Spleen (tissue), 11 donors: Measurements from ENCODE around the gene PLTP. TPM values are rescaled to one million over a fixed set of nuclear protein-coding genes. Genes with fewer than 3 reads are reported as not detected.
"Not testable (repeated sequence)": the region's sequence is repeated elsewhere in the genome, so short reads cannot be mapped to it uniquely, and the experiment has no call there.

Experiments used
- DNase-seq: peaks from one replicate; pipeline ENCODE4 v3.0.0-alpha.2; 2020
- H3K27ac ChIP-seq, 8 donors: fragments of 200-600 bp; sonication (generic) in 7 of 8; 1 replicate in 4 of 8; 2 replicates in 4 of 8; pipeline versions ENCODE4 v1.5.0 to v1.8.0; 2016 to 2021; ENCODE audit warnings: inconsistent platforms in 4 of 8, mild to moderate bottlenecking in 4 of 8, moderate library complexity in 1 of 8
- H3K27me3 ChIP-seq, 7 donors: fragments of 200-600 bp; sonication (generic) in 6 of 7; replicated peaks in 1 of 7; 1 replicate in 4 of 7; 2 replicates in 3 of 7; pipeline versions ENCODE4 v1.5.0 to v1.8.0; 2016 to 2021; ENCODE audit warnings: inconsistent platforms in 3 of 7, mild to moderate bottlenecking in 1 of 7
- H3K36me3 ChIP-seq, 6 donors: fragments of 200-600 bp; sonication (generic) in 5 of 6; 1 replicate in 4 of 6; 2 replicates in 2 of 6; pipeline versions ENCODE4 v1.5.0 to v1.8.0; 2016 to 2021; ENCODE audit warnings: inconsistent platforms in 2 of 6
- H3K4me1 ChIP-seq, 6 donors: fragments of 200-600 bp; sonication (generic) in 5 of 6; 1 replicate in 3 of 6; 2 replicates in 3 of 6; pipeline versions ENCODE4 v1.5.0 to v1.8.0; 2016 to 2021; ENCODE audit warnings: inconsistent platforms in 3 of 6
- H3K4me3 ChIP-seq, 8 donors: fragments of 200-600 bp; sonication (generic) in 7 of 8; 1 replicate in 4 of 8; 2 replicates in 4 of 8; pipeline versions ENCODE4 v1.5.0 to v1.8.0; 2016 to 2021; ENCODE audit warnings: inconsistent platforms in 4 of 8, mild to moderate bottlenecking in 4 of 8, moderate library complexity in 2 of 8
- H3K9me3 ChIP-seq, 8 donors: fragments of 200-600 bp; sonication (generic) in 7 of 8; 1 replicate in 4 of 8; 2 replicates in 4 of 8; pipeline versions ENCODE4 v1.5.0 to v1.8.0; 2016 to 2021; ENCODE audit warnings: inconsistent platforms in 4 of 8
- POLR2A ChIP-seq, 3 donors: fragments of 450-650 bp; IDR thresholded peaks; one replicate each; pipeline ENCODE4 v1.5.1; 2017; ENCODE audit warnings: antibody characterized with exemption in 3 of 3, mild to moderate bottlenecking in 1 of 3
- POLR2AphosphoS5 ChIP-seq, 3 donors: sonication (generic); formaldehyde crosslinking; IDR thresholded peaks; one replicate each; pipeline ENCODE4 v1.5.1; 2017; ENCODE audit warnings: antibody characterized with exemption in 3 of 3
- WGBS, 5 donors: extraction: QIAGEN DNeasy Blood & Tissue Kit in 3 of 5; methylation state at CpG; one replicate each; pipeline versions ENCODE4 v1.1.5 to v1.1.7; 2013 to 2018; 5-methylcytosine and 5-hydroxymethylcytosine counted together
- intact Hi-C: fragments of 100-400 bp; cut with DNase I; formaldehyde crosslinking; loops from one replicate; pipeline ENCODE4 v1.15.0; 2023; ENCODE audit warnings: low total_unique reads
- polyA plus RNA-seq, 3 donors: library from polyadenylated mRNA; stranded (reverse); fragments of 200-250 nt; gene quantifications; one replicate each; pipeline ENCODE4 v1.2.1, GENCODE V29; 2013
- total RNA-seq, 7 donors: library from RNA; depleted of rRNA in 3 of 7; stranded (reverse); fragments of >200 nt in 3 of 7; fragmentation: NEBNext Ultra II Directional in 4 of 7; extraction: Animal tissue kit (Norgen Biotek cat#: 25700) in 4 of 7; gene quantifications; one replicate each; pipeline versions ENCODE4 v1.1.0 to v1.2.1, GENCODE V29; 2016 to 2021
- TF ChIP-seq, protein P1 (sequence below), 11 experiments: fragments of 200-600 bp in 7 of 11; fragments of 450-650 bp in 4 of 11; sonication (generic) in 4 of 11; IDR thresholded peaks in 8 of 11; conservative IDR thresholded peaks in 3 of 11; 1 replicate in 7 of 11; 2 replicates in 4 of 11; pipeline versions ENCODE4 v1.4.0 to v1.8.0; 2016 to 2021; ENCODE audit warnings: antibody characterized with exemption in 11 of 11, inconsistent platforms in 4 of 11, mild to moderate bottlenecking in 1 of 11
- donor health status: healthy with polysubstance abuse.
- donor health status: DM: no; HTN: no; CAD: no; lungs with moderate emphysema.
- donor health status: DM: no; HTN: no; CAD: no.
- donor health status: Bipolar disorder and iron deficiency.
- donor health status: healthy.
- donor health status: DM: no; HTN: no; CAD: no.
- donor health status: DM: yes; HTN: yes; CAD: no.

Gene PLTP
- total and polyA plus RNA-seq, 10 donors = 7.5 to 430 (median 40.7) TPM

DNA sequence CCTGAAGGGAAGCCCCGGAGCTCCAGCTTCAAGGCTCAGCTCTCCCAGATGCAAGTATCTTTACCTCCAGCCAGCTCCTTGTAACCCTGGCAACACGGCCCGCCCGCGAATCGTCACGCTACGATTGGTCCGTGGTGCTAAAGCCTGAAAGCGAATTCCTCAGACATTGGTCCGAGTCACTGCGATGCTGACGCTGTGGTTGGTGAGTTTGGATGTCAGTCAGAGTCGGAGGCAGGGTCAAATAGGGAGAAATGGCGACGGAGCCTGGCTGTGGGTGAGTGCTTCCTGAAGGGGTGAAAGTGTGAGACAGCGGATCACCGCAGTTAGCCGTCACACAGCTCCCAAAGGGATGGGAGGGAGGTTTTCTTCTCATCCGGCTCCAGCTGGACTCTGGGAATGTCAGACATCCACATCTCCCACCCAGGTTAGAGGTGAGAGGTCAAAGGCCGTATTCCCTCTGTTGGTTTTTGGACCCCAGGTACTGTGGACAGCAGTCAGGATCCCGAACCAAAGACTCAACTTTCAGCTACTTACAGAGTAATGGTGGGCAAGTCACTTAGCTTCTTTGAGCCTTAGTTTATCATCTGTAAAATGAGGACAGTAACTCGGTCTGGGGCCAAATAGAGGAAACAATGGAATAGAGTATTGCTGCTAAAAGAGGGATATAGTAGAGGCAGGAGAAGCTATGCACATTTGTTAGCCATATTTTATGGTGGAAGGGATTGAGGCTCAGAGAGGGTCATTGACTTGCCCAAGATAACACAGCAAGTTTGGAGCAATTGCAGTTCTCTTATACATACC, 30.8 kb downstream of the PLTP start, which contains the start of gene ZSWIM1:
TSS of gene ZSWIM1 (plus strand) at position 240 of the 801 bp plus-strand sequence. CDS start 1,366 bp downstream, outside the sequence.
- peaks cover 0 to 67% (median 36%) of the 10 kb centered on the region in 6 donors for H3K36me3 ChIP-seq
- intact Hi-C loops = loop anchor here (10.0 kb wide), 1 partner anchor 86 kb away; the partner anchor contains the start of genes DNTTIP1 and WFDC3
- H3K27me3 ChIP-seq = no peaks in the 10 kb centered on the region
- peak; percentile 67 to 93 (median 87) for TF ChIP-seq POLR2AphosphoS5 (IDR thresholded peaks at IDR 0.05)
- TF ChIP-seq POLR2A (IDR thresholded peaks at IDR 0.05) = no peak
- TF ChIP-seq, protein P1, sequence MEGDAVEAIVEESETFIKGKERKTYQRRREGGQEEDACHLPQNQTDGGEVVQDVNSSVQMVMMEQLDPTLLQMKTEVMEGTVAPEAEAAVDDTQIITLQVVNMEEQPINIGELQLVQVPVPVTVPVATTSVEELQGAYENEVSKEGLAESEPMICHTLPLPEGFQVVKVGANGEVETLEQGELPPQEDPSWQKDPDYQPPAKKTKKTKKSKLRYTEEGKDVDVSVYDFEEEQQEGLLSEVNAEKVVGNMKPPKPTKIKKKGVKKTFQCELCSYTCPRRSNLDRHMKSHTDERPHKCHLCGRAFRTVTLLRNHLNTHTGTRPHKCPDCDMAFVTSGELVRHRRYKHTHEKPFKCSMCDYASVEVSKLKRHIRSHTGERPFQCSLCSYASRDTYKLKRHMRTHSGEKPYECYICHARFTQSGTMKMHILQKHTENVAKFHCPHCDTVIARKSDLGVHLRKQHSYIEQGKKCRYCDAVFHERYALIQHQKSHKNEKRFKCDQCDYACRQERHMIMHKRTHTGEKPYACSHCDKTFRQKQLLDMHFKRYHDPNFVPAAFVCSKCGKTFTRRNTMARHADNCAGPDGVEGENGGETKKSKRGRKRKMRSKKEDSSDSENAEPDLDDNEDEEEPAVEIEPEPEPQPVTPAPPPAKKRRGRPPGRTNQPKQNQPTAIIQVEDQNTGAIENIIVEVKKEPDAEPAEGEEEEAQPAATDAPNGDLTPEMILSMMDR (IDR thresholded peaks at IDR 0.05 in 8 of 11, conservative IDR thresholded peaks at IDR 0.05 in 3 of 11) = peak in 2 of 11 experiments; percentile 14 to 20
- WGBS, 5 donors = 0 to 1% (median 1%) methylated on average over 22 to 23 of the region's 23 CpGs
- H3K4me1 ChIP-seq = peaks cover 28 to 58% (median 47%) of the 10 kb centered on the region in 6 donors
- peak within 1 kb of the TSS; percentile 45 to 83 (median 54) for H3K4me3 ChIP-seq
- DNase-seq = peak; percentile 99
- H3K9me3 ChIP-seq = no peaks in the 10 kb centered on the region
- peak within 1 kb of the TSS; percentile 62 to 92 (median 83) for H3K27ac ChIP-seq

DNA sequence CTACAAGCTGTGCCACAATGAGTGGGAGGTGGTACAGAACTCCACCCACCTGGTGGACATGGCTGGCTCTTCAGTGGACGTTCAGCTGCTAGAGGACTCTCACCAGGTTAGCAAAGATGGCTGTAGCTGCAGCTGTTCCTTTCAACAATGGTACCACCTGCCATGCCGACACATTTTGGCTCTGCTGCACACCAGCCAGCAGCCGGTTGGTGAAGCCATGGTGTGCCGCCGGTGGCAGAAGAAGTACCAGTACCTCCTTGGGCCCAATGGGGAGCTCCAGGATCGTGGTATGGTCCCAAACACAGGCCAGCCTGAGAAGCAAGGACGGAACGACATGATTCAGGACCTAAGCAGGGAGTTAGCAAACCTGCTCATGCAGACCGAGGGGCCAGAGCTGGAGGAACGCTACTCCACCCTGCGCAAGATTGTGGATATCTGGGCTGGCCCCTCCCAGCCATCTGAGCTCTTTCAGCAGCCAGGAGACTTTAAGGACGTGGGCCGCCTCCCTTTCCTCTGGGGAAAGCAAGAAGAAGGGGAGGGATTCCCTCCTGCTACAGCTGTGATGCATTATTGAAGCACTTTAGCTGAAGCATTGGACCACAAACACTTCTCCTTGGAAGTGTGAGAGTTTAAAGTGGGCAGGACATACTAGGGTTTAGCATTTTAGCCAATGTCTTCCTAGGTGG, 33.7 kb downstream of the PLTP start:
- Histone ChIP-seq H3K27ac (no peak overlapping the region), H3K27me3 (no peaks in the 10 kb centered on the region), H3K4me3 (no peak overlapping the region), H3K9me3 (no peaks in the 10 kb centered on the region), H3K36me3 (peaks cover 0 to 39% (median 29%) of the 10 kb centered on the region in 6 donors), H3K4me1 (peaks cover 16 to 30% (median 25%) of the 10 kb centered on the region in 6 donors)
- intact Hi-C loops = no loop called here
- TF ChIP-seq POLR2A (IDR thresholded peaks at IDR 0.05) (no peak), POLR2AphosphoS5 (IDR thresholded peaks at IDR 0.05) (no peak)
- TF ChIP-seq, protein P1 (IDR thresholded peaks at IDR 0.05 in 8 of 11, conservative IDR thresholded peaks at IDR 0.05 in 3 of 11) = no peak
- peak; percentile 63 for DNase-seq
- WGBS, 5 donors = 90 to 93% (median 91%) methylated on average over 13 of the region's 13 CpGs

DNA sequence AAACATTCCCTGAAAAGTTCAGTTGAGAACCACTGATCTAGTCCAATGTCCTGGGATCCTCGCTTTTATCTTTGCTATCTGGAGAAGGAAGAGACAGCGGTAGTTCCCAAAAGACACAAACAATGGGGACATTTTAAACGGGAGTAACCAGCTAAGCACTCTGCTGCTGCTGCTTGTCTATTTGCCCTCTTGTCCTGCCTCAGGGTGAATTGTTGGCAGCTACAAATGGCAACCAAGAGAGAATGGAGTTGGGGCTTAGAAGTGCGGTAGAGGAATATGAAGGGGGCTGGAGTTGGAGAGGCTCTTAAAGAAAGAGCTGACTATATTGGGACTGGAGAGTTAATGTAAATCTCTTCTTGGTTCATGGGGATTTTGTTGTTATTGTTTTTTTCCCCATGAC, 37.4 kb downstream of the PLTP start:
- Histone ChIP-seq H3K9me3 (no peaks in the 10 kb centered on the region), H3K36me3 (peaks cover 0 to 36% (median 22%) of the 10 kb centered on the region in 6 donors), H3K4me1 (peaks cover 0 to 10% (median 2%) of the 10 kb centered on the region in 6 donors), H3K4me3 (no peak overlapping the region), H3K27ac (no peak overlapping the region), H3K27me3 (no peaks in the 10 kb centered on the region)
- intact Hi-C loops = no loop called here
- TF ChIP-seq POLR2AphosphoS5 (IDR thresholded peaks at IDR 0.05) = no peak
- TF ChIP-seq POLR2A (IDR thresholded peaks at IDR 0.05) = no peak
- TF ChIP-seq, protein P1 (IDR thresholded peaks at IDR 0.05 in 8 of 11, conservative IDR thresholded peaks at IDR 0.05 in 3 of 11) = no peak
- peak; percentile 3 for DNase-seq
- 87 to 89% (median 89%) methylated on average over 4 of the region's 4 CpGs for WGBS, 5 donors

DNA sequence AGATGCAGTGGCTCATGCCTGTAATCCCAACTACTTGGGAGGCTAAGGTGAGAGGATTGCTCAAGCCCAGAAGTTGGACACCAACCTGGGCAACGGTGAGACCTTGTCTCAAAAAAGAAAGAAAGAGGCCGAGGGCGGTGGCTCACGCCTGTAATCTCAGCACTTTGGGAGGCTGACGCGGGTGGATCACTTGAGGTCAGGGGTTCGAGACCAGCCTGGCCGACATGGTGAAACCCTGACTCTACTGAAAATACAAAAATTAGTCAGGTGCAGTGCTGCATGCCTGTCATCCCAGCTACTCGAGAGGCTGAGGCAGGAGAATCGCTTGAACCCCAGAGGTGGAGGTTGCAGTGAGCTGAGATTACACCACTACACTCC, 37.9 kb downstream of the PLTP start:
- H3K36me3 ChIP-seq = peaks cover 0 to 35% (median 22%) of the 10 kb centered on the region in 6 donors
- H3K4me1 ChIP-seq, intact Hi-C loops, H3K4me3 ChIP-seq, H3K27ac ChIP-seq, H3K27me3 ChIP-seq, H3K9me3 ChIP-seq: not testable (repeated sequence)
- DNase-seq = peak; percentile 36
- 92 to 97% (median 95%) methylated on average over 10 of the region's 10 CpGs for WGBS, 5 donors
